Naive thymus-derived CD4-positive, alpha-beta T cell (primary cell): ENCODE data around the gene MSRB2. TPM values are rescaled to one million over a fixed set of nuclear protein-coding genes. Genes with fewer than 3 reads are reported as not detected.

Experiments used
- ATAC-seq: fragments of 150-1000 bp; cut with Tn5 transposase; 2 replicates; pipeline ENCODE4 v1.10.0; 2021; ENCODE audit warnings: mild to moderate bottlenecking, moderate library complexity
- CTCF ChIA-PET: fragments of 350-600 bp; sonication (Branson Sonifier 250); formaldehyde crosslinking; loops from one replicate; lab custom pipeline; 2021; ENCODE audit warnings: antibody characterized with exemption; lab: Charles Lee
- POLR2A ChIA-PET: fragments of 350-600 bp; sonication (Branson Sonifier 250); formaldehyde crosslinking; loops from one replicate; lab custom pipeline; 2021; ENCODE audit warnings: antibody characterized with exemption, inconsistent platforms; lab: Charles Lee
- DNase-seq, 9 donors: peaks; one replicate each; pipeline versions ENCODE4 v3.0.0 to v3.0.0-alpha.2; 2020 to 2022; ENCODE audit warnings: mixed read lengths in 1 of 9
- H3K27ac ChIP-seq: one replicate; pipeline ENCODE4 v1.7.0; 2013; ENCODE audit warnings: mild to moderate bottlenecking, low read depth, low read length, moderate library complexity
- H3K27me3 ChIP-seq, 2 donors: one replicate each; pipeline ENCODE4 v1.7.0; 2013; ENCODE audit warnings: low read length in 2 of 2, mild to moderate bottlenecking in 2 of 2, moderate library complexity in 2 of 2; ENCODE audit not compliant: control insufficient read depth in 2 of 2, insufficient read depth in 2 of 2
- H3K36me3 ChIP-seq, 3 experiments: 1 replicate in 2 of 3; 2 replicates in 1 of 3; pipeline ENCODE4 v1.7.0; 2013; ENCODE audit warnings: low read length in 3 of 3, mild to moderate bottlenecking in 3 of 3, moderate library complexity in 1 of 3; ENCODE audit not compliant: insufficient read depth in 3 of 3, control insufficient read depth in 2 of 3
- H3K4me1 ChIP-seq, 2 donors: one replicate each; pipeline ENCODE4 v1.7.0; 2013; ENCODE audit warnings: low read length in 2 of 2, mild to moderate bottlenecking in 2 of 2, moderate library complexity in 1 of 2; ENCODE audit not compliant: control insufficient read depth in 2 of 2, insufficient read depth in 2 of 2
- H3K4me3 ChIP-seq: 2 replicates; pipeline ENCODE4 v1.7.0; 2013; ENCODE audit warnings: mild to moderate bottlenecking, low read length
- H3K9me3 ChIP-seq, 3 experiments: 1 replicate in 2 of 3; 2 replicates in 1 of 3; pipeline ENCODE4 v1.7.0; 2013; ENCODE audit warnings: low read length in 3 of 3; ENCODE audit not compliant: control insufficient read depth in 2 of 3
- H3K27ac Mint-ChIP-seq, 9 donors: one replicate each; pipeline ENCODE4 v1.8.0; 2020 to 2022; ENCODE audit warnings: mixed read lengths in 9 of 9, mild to moderate bottlenecking in 8 of 9, moderate library complexity in 5 of 9, inconsistent platforms in 2 of 9
- H3K27me3 Mint-ChIP-seq, 5 donors: one replicate each; pipeline ENCODE4 v1.8.0; 2021 to 2022; ENCODE audit warnings: mixed read lengths in 5 of 5, mild to moderate bottlenecking in 1 of 5
- H3K36me3 Mint-ChIP-seq, 5 donors: one replicate each; pipeline ENCODE4 v1.8.0; 2020 to 2022; ENCODE audit warnings: mixed read lengths in 5 of 5, mild to moderate bottlenecking in 3 of 5, inconsistent platforms in 1 of 5
- H3K4me1 Mint-ChIP-seq, 7 donors: one replicate each; pipeline ENCODE4 v1.8.0; 2020 to 2022; ENCODE audit warnings: mixed read lengths in 7 of 7, mild to moderate bottlenecking in 3 of 7, inconsistent platforms in 1 of 7
- H3K4me3 Mint-ChIP-seq, 10 donors: one replicate each; pipeline ENCODE4 v1.8.0; 2020 to 2022; ENCODE audit warnings: mild to moderate bottlenecking in 10 of 10, mixed read lengths in 10 of 10, moderate library complexity in 6 of 10, inconsistent platforms in 2 of 10
- H3K9me3 Mint-ChIP-seq, 11 donors: one replicate each; pipeline ENCODE4 v1.8.0; 2020 to 2022; ENCODE audit warnings: mixed read lengths in 11 of 11, mild to moderate bottlenecking in 4 of 11, inconsistent platforms in 1 of 11, moderate library complexity in 1 of 11
- intact Hi-C, 2 donors: fragments of 100-400 bp; cut with micrococcal nuclease; formaldehyde crosslinking; loops; one replicate each; pipeline ENCODE4 v1.15.1; 2023
- polyA plus RNA-seq, 2 donors: library from polyadenylated mRNA; unstranded; fragments of 300-500 nt; fragmentation: Illumina TruSeq; gene quantifications; one replicate each; pipeline ENCODE4 v1.2.3, GENCODE V29; 2021
- total RNA-seq, 6 experiments: library from RNA in 5 of 6; stranded (reverse) in 5 of 6; gene quantifications; 1 replicate in 5 of 6; 2 replicates in 1 of 6; pipeline ENCODE4 v1.2.3 and lab custom pipeline; 2021 to 2026

The MSRB2 gene
- total and polyA plus RNA-seq, 7 experiments from 2014 or later, result 4.7 to 16.9 (median 9.4) TPM

- peak overlapping the region in 6 of 9 donors; percentile 3 to 85 (median 52) for H3K27ac Mint-ChIP-seq
- Histone ChIP-seq H3K4me3 (no peak overlapping the region), H3K27me3 (no peaks in the 10 kb centered on the region), H3K4me1 (peaks cover 13 to 22% of the 10 kb centered on the region in 2 donors), H3K27ac (no peak overlapping the region), H3K9me3 (no peaks in the 10 kb centered on the region), H3K36me3 (peaks cover 0 to 13% (median 0%) of the 10 kb centered on the region in 3 experiments)
- H3K4me1 Mint-ChIP-seq, result peaks cover 32 to 54% (median 48%) of the 10 kb centered on the region in 7 donors
- no peaks in the 10 kb centered on the region for H3K27me3 Mint-ChIP-seq
- POLR2A ChIA-PET, result no interaction called here
- intact Hi-C loops, result no loop called here
- peaks cover 13 to 41% (median 31%) of the 10 kb centered on the region in 5 donors for H3K36me3 Mint-ChIP-seq
- ATAC-seq (no peak), DNase-seq (no peak)
- peak overlapping the region in 5 of 10 donors; percentile 8 to 63 (median 33) for H3K4me3 Mint-ChIP-seq
- CTCF ChIA-PET, result interaction anchor here (0.7 kb wide), 1 partner anchor 8 kb away, joined by 3 read pairs; no protein-coding TSS in a partner anchor
- peaks cover 0 to 14% (median 0%) of the 10 kb centered on the region in 11 donors for H3K9me3 Mint-ChIP-seq
Measured at GRCh38 chr10:23100331-23101030, 5.1 kb downstream of the MSRB2 start.

GRCh38 chr10:23106331-23107072 lies 11.1 kb downstream of the MSRB2 start:
- intact Hi-C loops, result no loop called here
- CTCF ChIA-PET, result no interaction called here

GRCh38 chr10:23110722-23111516 lies 15.5 kb downstream of the MSRB2 start:
- POLR2A ChIA-PET, result no interaction called here

More at GRCh38 chr10:23106331-23107072, 11.1 kb downstream of the MSRB2 start:
- Mint-ChIP-seq H3K4me3 (no peak overlapping the region), H3K4me1 (peaks cover 0 to 14% (median 5%) of the 10 kb centered on the region in 7 donors), H3K27me3 (no peaks in the 10 kb centered on the region), H3K36me3 (peaks cover 16 to 69% (median 60%) of the 10 kb centered on the region in 5 donors), H3K27ac (no peak overlapping the region), H3K9me3 (peaks cover 0 to 5% (median 0%) of the 10 kb centered on the region in 11 donors)
- POLR2A ChIA-PET, result no interaction called here
- H3K36me3 ChIP-seq, result peaks cover 0 to 50% (median 0%) of the 10 kb centered on the region in 3 experiments
- ATAC-seq (no peak), DNase-seq (no peak)
- H3K4me3 ChIP-seq, result no peak overlapping the region
- no peaks in the 10 kb centered on the region for H3K9me3 ChIP-seq
- H3K27me3 ChIP-seq, result no peaks in the 10 kb centered on the region
- H3K4me1 ChIP-seq, result no peaks in the 10 kb centered on the region
- no peak overlapping the region for H3K27ac ChIP-seq

GRCh38 chr10:23111517-23112286 lies 16.3 kb downstream of the MSRB2 start:
- no peak for DNase-seq
- Mint-ChIP-seq H3K36me3 (peaks cover 6 to 64% (median 46%) of the 10 kb centered on the region in 5 donors), H3K4me1 (peaks cover 0 to 9% (median 0%) of the 10 kb centered on the region in 7 donors), H3K27me3 (no peaks in the 10 kb centered on the region), H3K4me3 (no peak overlapping the region), H3K27ac (no peak overlapping the region), H3K9me3 (no peaks in the 10 kb centered on the region)
- intact Hi-C loops, result loop anchor here in 1 of 2 donors (1.0 kb wide), 1 partner anchor 13 kb away; no protein-coding TSS in a partner anchor
- no peaks in the 10 kb centered on the region for H3K9me3 ChIP-seq
- H3K27ac ChIP-seq, result no peak overlapping the region
- CTCF ChIA-PET, result no interaction called here
- no peaks in the 10 kb centered on the region for H3K4me1 ChIP-seq
- H3K36me3 ChIP-seq, result peaks cover 0 to 42% (median 0%) of the 10 kb centered on the region in 3 experiments
- ATAC-seq, result no peak
- POLR2A ChIA-PET, result no interaction called here
- H3K27me3 ChIP-seq, result no peaks in the 10 kb centered on the region
- H3K4me3 ChIP-seq, result no peak overlapping the region

More at GRCh38 chr10:23110722-23111516, 15.5 kb downstream of the MSRB2 start:
- CTCF ChIA-PET, result no interaction called here
- intact Hi-C loops, result no loop called here
- H3K9me3 Mint-ChIP-seq, result no peaks in the 10 kb centered on the region
- H3K4me1 ChIP-seq, result no peaks in the 10 kb centered on the region
- peaks cover 6 to 72% (median 51%) of the 10 kb centered on the region in 5 donors for H3K36me3 Mint-ChIP-seq
- no peaks in the 10 kb centered on the region for H3K27me3 Mint-ChIP-seq
- H3K27ac ChIP-seq, result no peak overlapping the region
- no peaks in the 10 kb centered on the region for H3K9me3 ChIP-seq
- ATAC-seq (no peak), DNase-seq (no peak)
- no peaks in the 10 kb centered on the region for H3K27me3 ChIP-seq
- no peak overlapping the region for H3K4me3 ChIP-seq
- H3K27ac Mint-ChIP-seq, result no peak overlapping the region
- H3K36me3 ChIP-seq, result peaks cover 0 to 50% (median 0%) of the 10 kb centered on the region in 3 experiments
- H3K4me3 Mint-ChIP-seq, result no peak overlapping the region
- peaks cover 0 to 9% (median 0%) of the 10 kb centered on the region in 7 donors for H3K4me1 Mint-ChIP-seq

- CTCF ChIA-PET, result interaction anchor here (0.7 kb wide), 1 partner anchor 1122 kb away, joined by 5 read pairs; no protein-coding TSS in a partner anchor
- H3K27ac Mint-ChIP-seq, result no peak overlapping the region
Measured at GRCh38 chr10:23114228-23114850, 19.0 kb downstream of the MSRB2 start.

More at GRCh38 chr10:23114228-23114850, 19.0 kb downstream of the MSRB2 start:
- H3K4me1 ChIP-seq, result no peaks in the 10 kb centered on the region
- intact Hi-C loops, result no loop called here
- no peak overlapping the region for H3K4me3 Mint-ChIP-seq
- peaks cover 1 to 66% (median 41%) of the 10 kb centered on the region in 5 donors for H3K36me3 Mint-ChIP-seq
- no peaks in the 10 kb centered on the region for H3K9me3 Mint-ChIP-seq
- peaks cover 0 to 41% (median 0%) of the 10 kb centered on the region in 3 experiments for H3K36me3 ChIP-seq
- no peak overlapping the region for H3K27ac ChIP-seq
- no peaks in the 10 kb centered on the region for H3K9me3 ChIP-seq
- peaks cover 0 to 6% (median 0%) of the 10 kb centered on the region in 7 donors for H3K4me1 Mint-ChIP-seq
- DNase-seq, result no peak
- POLR2A ChIA-PET, result no interaction called here
- no peaks in the 10 kb centered on the region for H3K27me3 ChIP-seq
- no peaks in the 10 kb centered on the region for H3K27me3 Mint-ChIP-seq
- H3K4me3 ChIP-seq, result no peak overlapping the region
- no peak for ATAC-seq
